Heart right ventricle (tissue), 16 donors: ENCODE results near the gene SCARB1. TPM values are rescaled to one million over a fixed set of nuclear protein-coding genes. Genes with fewer than 3 reads are reported as not detected.

Experiments
- ATAC-seq, 8 donors: fragments of 200-7000 bp; cut with Tn5 transposase; one replicate each; pipeline ENCODE4 v1.9.1; 2020; ENCODE audit warnings: mild to moderate bottlenecking in 8 of 8, moderate library complexity in 8 of 8, moderate number of reproducible peaks in 1 of 8
- DNase-seq, 2 donors: peaks; one replicate each; pipeline ENCODE4 v3.0.0-alpha.2; 2020
- H3K27ac ChIP-seq, 10 donors: fragments of 200-600 bp; sonication (generic) in 2 of 10; one replicate each; pipeline versions ENCODE4 v1.5.0 to v1.8.0; 2020 to 2022; ENCODE audit warnings: mild to moderate bottlenecking in 3 of 10
- H3K27me3 ChIP-seq, 7 donors: fragments of 200-600 bp; one replicate each; pipeline ENCODE4 v1.8.0; 2021 to 2022; ENCODE audit warnings: mild to moderate bottlenecking in 2 of 7
- H3K36me3 ChIP-seq, 9 donors: fragments of 200-600 bp; sonication (generic) in 1 of 9; one replicate each; pipeline versions ENCODE4 v1.5.0 to v1.8.0; 2020 to 2022; ENCODE audit warnings: mild to moderate bottlenecking in 2 of 9
- H3K4me1 ChIP-seq, 9 donors: fragments of 200-600 bp; sonication (generic) in 1 of 9; one replicate each; pipeline versions ENCODE4 v1.5.0 to v1.8.0; 2020 to 2022; ENCODE audit warnings: mild to moderate bottlenecking in 4 of 9
- H3K4me3 ChIP-seq, 10 donors: fragments of 200-600 bp; sonication (generic) in 2 of 10; one replicate each; pipeline versions ENCODE4 v1.5.0 to v1.8.0; 2020 to 2022; ENCODE audit warnings: mild to moderate bottlenecking in 7 of 10, moderate library complexity in 2 of 10
- H3K9me3 ChIP-seq, 11 donors: fragments of 200-600 bp in 10 of 11; sonication (generic) in 2 of 11; one replicate each; pipeline versions ENCODE4 v1.5.0 to v1.8.0; 2013 to 2022; ENCODE audit warnings: mild to moderate bottlenecking in 2 of 11, control low read depth in 1 of 11, moderate library complexity in 1 of 11
- WGBS, 2 donors: extraction: QIAGEN DNeasy Blood & Tissue Kit; methylation state at CpG; one replicate each; pipeline ENCODE4 v1.1.7; 2013; ENCODE audit warnings: inconsistent platforms in 1 of 2; 5-methylcytosine and 5-hydroxymethylcytosine counted together
- intact Hi-C, 10 donors: fragments of 100-400 bp; cut with DNase I; formaldehyde crosslinking; loops; one replicate each; pipeline versions ENCODE4 v1.11.1 to v1.14.2; 2022
- polyA plus RNA-seq, 2 donors: library from polyadenylated mRNA; stranded (reverse); fragments of 200-250 nt; gene quantifications; one replicate each; pipeline ENCODE4 v1.2.3, GENCODE V29; 2013
- total RNA-seq, 10 donors: library from RNA; stranded (reverse); fragmentation: NEBNext Ultra II Directional in 3 of 10; extraction: Animal tissue kit (Norgen Biotek cat#: 25700) in 3 of 10; gene quantifications; one replicate each; pipeline versions ENCODE4 v1.2.1 to v1.2.4, GENCODE V29; 2021 to 2023
- TF ChIP-seq, protein P1 (sequence below), 9 donors: fragments of 200-600 bp; sonication (generic) in 2 of 9; IDR thresholded peaks; one replicate each; pipeline versions ENCODE4 v1.5.0 to v1.8.0; 2021 to 2022; ENCODE audit warnings: antibody characterized with exemption in 9 of 9, mild to moderate bottlenecking in 5 of 9, moderate library complexity in 1 of 9
- donor health status: Arrhythmogenic right ventricular cardiomyopathy.
- donor health status: ischemic (EF 13 %, LVEDD 7.1; RV severe dilation, severe dysfunction).
- donor health status: healthy with polysubstance abuse.
- donor health status: DM: no; HTN: yes; CAD: no.
- donor health status: DM: no; HTN: no; CAD: no.
- donor health status: ischemic (EF 25% LVEDD 6.9; RV normal size, moderate dysfunction).
- donor health status: ischemic (EF 25% LVEDD 5.7; RV mildly dilated, moderate dysfunction).
- donor health status: healthy.
- donor health status: DM: yes; HTN: yes; CAD: no.
- donor health status: Ischemic cardiomyopathy.
- donor health status: ischemic (EF 35%, LVEDD 5.7; RV mildly dilated, moderate dysfunction).
- donor health status: nonischemic (EF 11% LVEDD 7.7; RV severe dilation, severe dysfunction).
- donor health status: DM: yes; HTN: yes; CAD: no.
- donor health status: PGD.
- donor health status: ischemic (EF 29% LVEDD 5.4; RV normal size, mild dysfunction).
- donor health status: nonischemic (EF 23%, LVEDD 6.1; RV moderate dilation, normal function).

The SCARB1 gene
- total and polyA plus RNA-seq, 12 donors: 7.7 to 19.9 (median 11.5) TPM

DNA sequence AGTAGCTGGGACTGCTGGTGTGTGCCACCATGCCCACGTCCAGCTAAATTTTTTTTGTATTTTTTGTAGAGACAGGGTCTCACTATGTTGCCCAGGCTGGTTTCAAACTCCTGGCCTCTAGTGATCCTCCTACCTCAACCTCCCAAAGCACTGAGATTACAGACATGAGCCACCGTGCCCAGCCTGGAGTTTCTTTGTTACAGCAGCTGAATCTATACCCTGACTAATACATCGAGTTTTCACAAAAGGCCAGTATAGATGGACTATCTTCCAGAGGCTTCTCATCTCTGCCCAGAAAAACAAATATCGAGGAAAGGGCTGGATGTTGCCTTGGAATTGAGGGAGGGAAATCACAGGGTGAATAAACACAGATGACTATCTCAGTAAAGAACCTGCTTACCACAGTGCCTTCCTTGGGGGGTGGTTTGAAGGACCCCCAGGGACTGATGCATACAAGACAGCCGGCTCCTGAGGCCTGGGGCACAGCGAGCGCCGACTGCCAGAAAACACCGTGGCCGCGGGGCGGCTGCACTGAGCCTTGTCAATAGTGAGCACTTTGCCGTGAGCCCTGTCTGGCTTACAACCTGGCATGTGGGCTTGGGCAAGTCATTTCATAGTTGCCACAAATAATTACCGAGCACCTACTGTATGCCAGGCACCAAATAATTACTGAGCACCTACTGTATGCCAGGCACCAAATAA is 111.9 kb downstream of the SCARB1 start:
- Histone ChIP-seq H3K27me3 (no peaks in the 10 kb centered on the region), H3K4me3 (no peak overlapping the region), H3K36me3 (no peaks in the 10 kb centered on the region), H3K9me3 (peaks cover 0 to 3% (median 0%) of the 10 kb centered on the region in 11 donors), H3K4me1 (peaks cover 16 to 53% (median 34%) of the 10 kb centered on the region in 9 donors), H3K27ac (peak overlapping the region in 1 of 10 donors; percentile 67)
- ATAC-seq (no peak), DNase-seq (no peak)
- TF ChIP-seq, protein P1, sequence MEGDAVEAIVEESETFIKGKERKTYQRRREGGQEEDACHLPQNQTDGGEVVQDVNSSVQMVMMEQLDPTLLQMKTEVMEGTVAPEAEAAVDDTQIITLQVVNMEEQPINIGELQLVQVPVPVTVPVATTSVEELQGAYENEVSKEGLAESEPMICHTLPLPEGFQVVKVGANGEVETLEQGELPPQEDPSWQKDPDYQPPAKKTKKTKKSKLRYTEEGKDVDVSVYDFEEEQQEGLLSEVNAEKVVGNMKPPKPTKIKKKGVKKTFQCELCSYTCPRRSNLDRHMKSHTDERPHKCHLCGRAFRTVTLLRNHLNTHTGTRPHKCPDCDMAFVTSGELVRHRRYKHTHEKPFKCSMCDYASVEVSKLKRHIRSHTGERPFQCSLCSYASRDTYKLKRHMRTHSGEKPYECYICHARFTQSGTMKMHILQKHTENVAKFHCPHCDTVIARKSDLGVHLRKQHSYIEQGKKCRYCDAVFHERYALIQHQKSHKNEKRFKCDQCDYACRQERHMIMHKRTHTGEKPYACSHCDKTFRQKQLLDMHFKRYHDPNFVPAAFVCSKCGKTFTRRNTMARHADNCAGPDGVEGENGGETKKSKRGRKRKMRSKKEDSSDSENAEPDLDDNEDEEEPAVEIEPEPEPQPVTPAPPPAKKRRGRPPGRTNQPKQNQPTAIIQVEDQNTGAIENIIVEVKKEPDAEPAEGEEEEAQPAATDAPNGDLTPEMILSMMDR (IDR thresholded peaks at IDR 0.05): no peak
- 95 to 96% methylated on average over 14 of the region's 14 CpGs for WGBS, 2 donors
- intact Hi-C loops: loop anchor here in 1 of 10 donors (5.0 kb wide), 1 partner anchor 250 kb away; no protein-coding TSS in a partner anchor

DNA sequence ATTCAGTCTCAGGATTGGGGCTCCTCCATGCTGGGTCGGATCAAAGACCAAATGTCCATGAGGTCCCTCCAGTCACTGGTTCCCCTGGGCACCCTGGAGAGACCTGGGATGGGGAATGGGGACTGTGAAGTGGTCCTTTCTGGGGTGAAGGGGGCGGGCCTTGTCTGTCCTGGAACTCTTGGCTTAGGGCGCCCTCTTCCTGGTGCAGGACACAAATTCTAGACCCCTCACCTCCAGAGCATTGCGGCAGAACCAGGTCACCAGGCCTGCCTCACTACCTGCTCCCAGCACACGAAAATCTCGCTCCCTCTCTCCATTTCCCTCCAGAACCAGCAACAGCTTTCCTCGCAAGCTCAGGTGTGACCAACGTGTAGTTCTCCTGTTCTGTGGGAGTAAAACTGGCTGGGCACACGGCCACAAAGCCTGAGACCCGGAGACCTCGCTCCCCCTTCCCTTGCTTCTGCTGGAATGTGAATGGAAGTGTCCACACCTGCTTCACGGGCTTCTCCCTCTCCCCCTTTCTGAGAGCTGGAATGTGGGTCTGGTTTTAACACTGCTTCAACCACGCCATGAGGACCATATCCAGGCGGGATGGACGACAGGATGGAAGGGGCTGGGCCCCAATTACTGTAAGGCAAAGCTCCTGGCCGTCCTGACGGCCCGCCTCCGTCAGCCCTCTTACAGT is 112.7 kb downstream of the SCARB1 start:
- peaks cover 0 to 3% (median 0%) of the 10 kb centered on the region in 11 donors for H3K9me3 ChIP-seq
- no peak for ATAC-seq
- peaks cover 21 to 53% (median 39%) of the 10 kb centered on the region in 9 donors for H3K4me1 ChIP-seq
- no peak overlapping the region for H3K4me3 ChIP-seq
- WGBS, 2 donors: 84 to 85% methylated on average over 19 of the region's 19 CpGs
- H3K27ac ChIP-seq: no peak overlapping the region
- intact Hi-C loops: loop anchor here in 1 of 10 donors (5.0 kb wide), 1 partner anchor 249 kb away; no protein-coding TSS in a partner anchor
- H3K27me3 ChIP-seq: no peaks in the 10 kb centered on the region
- DNase-seq: no peak
- TF ChIP-seq, protein P1 (IDR thresholded peaks at IDR 0.05): peak in 2 of 9 donors; percentile 27 to 35
- no peaks in the 10 kb centered on the region for H3K36me3 ChIP-seq

DNA sequence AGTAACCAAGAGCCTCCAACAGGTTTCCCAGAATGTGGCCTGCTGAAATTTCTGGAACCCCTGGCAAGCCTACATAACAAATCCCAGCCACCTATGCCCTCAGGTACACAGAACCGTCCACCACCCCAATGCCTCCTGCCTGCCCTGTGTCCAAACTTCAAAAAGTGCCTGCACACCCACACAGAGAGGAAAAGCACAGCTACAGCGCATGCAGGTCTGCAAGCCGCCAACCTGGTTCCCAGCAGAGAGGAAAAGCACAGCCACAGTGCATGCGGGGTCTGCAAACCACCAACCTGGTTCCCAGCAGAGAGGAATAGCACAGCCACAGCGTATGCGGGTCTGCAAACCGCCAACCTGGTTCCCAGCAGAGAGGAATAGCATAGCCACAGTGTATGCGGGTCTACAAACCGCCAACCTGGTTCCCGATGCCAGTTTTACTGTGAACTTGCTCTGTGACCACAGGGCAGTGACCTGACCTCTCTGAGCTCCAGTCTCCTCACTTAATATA is 113.5 kb downstream of the SCARB1 start:
- intact Hi-C loops: loop anchor here in 1 of 10 donors (5.0 kb wide), 1 partner anchor 248 kb away; no protein-coding TSS in a partner anchor
- Histone ChIP-seq H3K36me3 (no peaks in the 10 kb centered on the region), H3K27me3 (no peaks in the 10 kb centered on the region), H3K27ac (no peak overlapping the region), H3K9me3 (peaks cover 0 to 3% (median 0%) of the 10 kb centered on the region in 11 donors), H3K4me1 (peaks cover 15 to 53% (median 39%) of the 10 kb centered on the region in 9 donors), H3K4me3 (no peak overlapping the region)
- WGBS, 2 donors: 91 to 95% methylated on average over 10 of the region's 10 CpGs
- TF ChIP-seq, protein P1 (IDR thresholded peaks at IDR 0.05): no peak
- DNase-seq (no peak), ATAC-seq (no peak)

DNA sequence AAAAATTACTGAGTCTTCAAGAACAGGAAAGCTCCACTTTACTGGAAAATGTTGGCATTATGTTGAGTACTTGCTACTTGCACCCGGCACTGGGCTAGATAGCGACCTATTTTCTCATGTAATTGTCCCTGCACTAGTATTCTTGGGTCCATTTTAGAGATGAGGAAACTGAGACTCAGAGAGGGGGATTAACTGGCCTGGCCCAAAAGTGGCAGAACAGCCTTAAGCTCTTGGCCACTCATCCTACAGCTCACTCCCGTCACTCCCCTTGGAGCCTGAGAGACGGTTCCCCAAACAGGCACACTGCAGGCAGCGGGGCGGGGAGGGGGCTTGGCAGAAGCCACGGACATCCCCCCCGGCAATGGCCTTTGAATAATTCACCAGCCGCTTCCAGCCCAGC is 113.9 kb downstream of the SCARB1 start:
- TF ChIP-seq, protein P1 (IDR thresholded peaks at IDR 0.05): no peak
- H3K4me1 ChIP-seq: peaks cover 12 to 53% (median 36%) of the 10 kb centered on the region in 9 donors
- H3K27ac ChIP-seq: no peak overlapping the region
- no peaks in the 10 kb centered on the region for H3K27me3 ChIP-seq
- WGBS, 2 donors: 90% methylated on average over 9 of the region's 9 CpGs
- H3K4me3 ChIP-seq: no peak overlapping the region
- H3K36me3 ChIP-seq: no peaks in the 10 kb centered on the region
- peaks cover 0 to 3% (median 0%) of the 10 kb centered on the region in 11 donors for H3K9me3 ChIP-seq
- intact Hi-C loops: loop anchor here in 5 of 10 donors (5.0 kb wide), 6 partner anchors 47 to 247 kb away; partner anchors contain the start of gene NCOR2 (in 1 of the 5)
- ATAC-seq (no peak), DNase-seq (no peak)
